HG03565 (cell line): ENCODE results near the gene FHAD1.

Source experiments
- ATAC-seq: cut with Tn5 transposase; IDR thresholded peaks from one replicate; pipeline ENCODE4 v1.9.1; 2021; ENCODE audit warnings: mild to moderate bottlenecking, moderate library complexity; ENCODE audit not compliant: unreplicated experiment

The FHAD1 gene

GRCh38 chr1:15343729-15344128 lies 96.7 kb downstream of the FHAD1 start:
- no peak for ATAC-seq

DNA sequence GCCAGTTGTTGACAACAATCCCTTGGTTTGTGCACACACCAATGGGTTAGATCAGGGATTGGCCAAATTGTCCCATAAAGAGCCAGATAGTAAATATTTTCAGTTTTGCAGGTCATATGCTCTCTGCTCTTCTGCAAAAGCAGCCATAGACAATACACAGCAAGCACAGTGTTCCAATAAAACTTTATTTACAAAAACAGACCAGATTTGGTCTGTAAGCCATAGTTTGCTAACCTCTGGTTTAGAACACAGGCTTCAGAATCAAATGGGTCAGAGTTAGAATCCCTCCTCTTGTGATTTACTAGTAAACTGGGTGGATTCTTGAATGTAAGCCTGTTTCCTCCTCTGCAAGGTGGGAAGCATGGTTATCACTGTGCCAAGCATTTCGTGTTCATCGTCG lies 97.4 kb downstream of the FHAD1 start:
- ATAC-seq = no peak

DNA sequence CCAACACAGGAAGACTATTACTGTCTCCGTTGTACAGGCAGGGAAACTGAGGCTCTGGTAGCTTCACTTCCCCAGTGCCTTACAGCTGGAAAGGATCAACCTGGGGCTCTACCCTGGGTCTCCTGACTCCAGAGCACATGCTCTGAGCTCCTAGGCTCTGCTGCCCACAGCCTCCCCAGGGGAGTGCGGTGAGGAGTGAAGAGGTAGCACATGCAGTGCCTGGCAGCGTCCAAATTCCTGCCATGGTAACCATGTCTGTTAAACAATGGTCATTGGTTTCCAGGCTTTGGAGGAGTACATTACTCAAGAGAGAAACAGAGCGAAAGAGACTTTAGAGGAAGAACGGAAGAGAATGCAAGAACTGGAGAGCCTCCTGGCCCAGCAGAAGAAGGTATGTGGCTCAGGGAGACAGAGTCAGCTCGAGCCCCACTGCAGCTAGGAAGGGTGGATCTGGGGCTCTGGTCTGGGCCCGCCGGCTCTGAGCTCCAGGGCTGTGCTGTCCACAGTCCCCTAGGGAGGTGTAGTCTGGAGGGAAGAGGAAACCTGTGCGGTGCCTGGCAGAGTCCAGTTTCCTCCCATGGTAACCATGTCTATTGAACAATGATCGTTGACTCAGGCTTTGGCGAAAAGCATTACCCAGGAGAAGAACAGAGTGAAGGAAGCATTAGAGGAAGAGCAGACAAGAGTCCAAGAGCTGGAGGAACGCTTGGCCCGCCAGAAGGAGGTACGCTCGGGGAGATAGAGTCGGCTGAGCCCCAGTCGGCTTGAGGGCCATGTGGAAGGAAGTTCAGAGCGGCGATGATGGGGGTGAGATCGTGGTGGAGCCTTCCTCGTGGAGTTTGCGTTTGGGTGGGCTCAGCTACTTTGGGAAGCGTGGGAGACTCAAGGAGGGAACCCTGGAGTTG lies 98.0 kb downstream of the FHAD1 start:
- no peak for ATAC-seq

- ATAC-seq = no peak
Measured at GRCh38 chr1:15345705-15346345, 98.8 kb downstream of the FHAD1 start.

- ATAC-seq = no peak
Measured at GRCh38 chr1:15346346-15347030, 99.5 kb downstream of the FHAD1 start.

DNA sequence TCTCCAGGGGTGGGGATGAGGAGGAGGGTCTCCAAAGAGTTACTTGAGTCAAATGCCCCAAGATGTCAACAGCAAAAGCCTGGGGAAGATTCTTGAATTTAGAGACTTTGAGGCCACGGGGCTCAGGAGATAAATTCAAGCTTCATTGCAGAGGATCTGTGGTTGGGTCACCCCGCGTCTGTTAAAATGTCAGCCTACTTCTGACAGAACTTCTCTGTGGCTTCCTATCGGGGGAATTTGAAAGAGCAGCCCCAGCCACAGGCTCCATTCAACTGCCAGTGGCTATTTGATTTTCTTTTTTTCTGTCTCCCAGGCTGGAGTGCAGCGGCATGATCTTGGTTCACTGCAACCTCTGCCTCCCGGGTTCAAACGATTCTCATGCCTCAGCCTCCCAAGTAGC lies 100.2 kb downstream of the FHAD1 start:
- ATAC-seq = no peak

DNA sequence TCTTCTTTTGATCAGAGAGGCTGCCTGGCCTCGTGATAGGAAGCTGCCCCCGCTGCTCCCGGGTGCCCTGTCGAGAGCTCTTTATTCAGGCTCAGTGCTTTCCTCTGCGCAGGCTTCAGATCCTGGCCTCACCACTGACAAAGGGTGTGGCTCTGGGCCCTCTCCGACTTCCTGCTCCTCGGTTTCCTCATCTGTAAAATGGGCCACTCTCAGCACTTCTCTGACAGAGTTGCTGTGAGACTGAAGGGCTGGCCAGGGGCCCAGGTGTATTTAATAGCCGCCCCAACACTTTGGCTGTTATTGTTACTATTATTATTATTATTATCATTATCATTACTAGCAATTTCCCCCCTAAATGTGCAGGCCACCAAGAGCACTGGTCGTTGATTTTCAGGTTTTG lies 101.6 kb downstream of the FHAD1 start:
- ATAC-seq = no peak

DNA sequence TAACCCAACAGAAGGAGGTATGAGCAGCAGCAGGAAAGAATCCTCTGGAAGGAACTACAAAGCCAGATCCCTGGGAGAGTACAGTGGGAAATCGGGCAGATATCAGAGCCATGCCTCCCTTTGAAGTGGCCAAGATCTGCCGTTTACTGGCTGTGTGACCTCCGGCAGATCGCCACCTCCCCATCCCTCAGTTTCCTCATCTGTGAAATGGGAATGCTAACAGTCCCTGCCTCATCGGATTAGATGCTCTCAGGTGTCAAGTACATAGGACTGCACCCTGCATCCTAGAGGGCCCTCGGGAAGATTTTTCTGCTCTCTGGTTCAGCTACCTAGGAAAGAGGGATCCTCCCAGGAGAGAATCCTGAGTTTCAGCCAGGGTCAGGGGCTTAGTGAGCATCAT lies 102.1 kb downstream of the FHAD1 start:
- ATAC-seq = no peak

DNA sequence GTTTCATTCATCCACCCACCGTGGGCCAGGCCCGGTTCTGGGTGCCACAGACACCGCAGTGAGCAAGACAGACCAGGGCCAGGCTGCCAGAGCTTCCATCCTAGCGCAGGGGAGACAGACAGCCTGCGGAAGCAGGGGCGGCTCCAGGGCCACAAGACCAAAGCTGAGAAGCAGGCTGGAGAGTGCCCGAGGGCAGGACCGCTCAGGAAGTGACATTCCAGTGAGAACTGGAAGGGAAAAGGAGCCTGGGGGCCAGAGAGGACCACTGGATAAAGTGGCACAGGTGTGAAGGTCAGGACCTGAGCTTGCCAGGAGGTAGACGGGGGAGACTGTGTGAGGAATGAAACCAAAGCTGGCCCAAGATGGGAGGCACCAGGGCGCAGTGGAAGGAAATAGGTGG lies 103.1 kb downstream of the FHAD1 start:
- no peak for ATAC-seq

- no peak for ATAC-seq
Measured at GRCh38 chr1:15350551-15351200, 103.7 kb downstream of the FHAD1 start.

- no peak for ATAC-seq
Measured at GRCh38 chr1:15351310-15351709, 104.3 kb downstream of the FHAD1 start.

- ATAC-seq = no peak
Measured at GRCh38 chr1:15352128-15352957, 105.3 kb downstream of the FHAD1 start.

- no peak for ATAC-seq
Measured at GRCh38 chr1:15353839-15354579, 107.0 kb downstream of the FHAD1 start.

- ATAC-seq = no peak
Measured at GRCh38 chr1:15354580-15354965, 107.5 kb downstream of the FHAD1 start.

DNA sequence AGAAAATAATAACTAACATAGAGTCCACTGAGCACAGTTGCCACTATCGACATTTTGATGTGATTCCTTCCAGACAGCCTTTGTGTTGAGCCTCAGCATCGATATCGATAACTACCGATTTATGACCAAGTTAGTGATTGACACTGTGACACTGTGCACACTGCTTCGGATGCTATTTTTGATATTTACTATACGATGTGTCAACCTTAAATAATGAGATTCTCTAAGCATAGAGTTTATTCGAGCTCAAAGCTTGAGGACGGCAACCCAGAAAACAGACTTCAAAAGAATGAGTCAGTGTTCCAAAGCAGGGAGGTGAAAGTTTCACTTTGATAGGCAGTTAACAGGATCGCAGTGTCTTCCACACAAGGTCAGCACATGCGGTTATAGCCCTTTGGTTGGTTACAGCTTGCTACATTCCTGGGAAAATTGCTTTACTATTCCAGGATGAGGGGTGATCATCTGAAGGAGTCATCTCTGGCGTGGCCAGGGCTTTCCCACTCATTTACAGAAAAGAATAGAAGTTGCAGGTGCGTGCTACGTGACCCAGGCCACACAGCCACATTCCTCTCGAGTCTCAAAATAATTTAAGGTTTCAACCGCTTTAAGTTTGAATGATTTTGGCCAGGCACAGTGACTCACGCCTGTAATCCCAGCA lies 109.1 kb downstream of the FHAD1 start:
- no peak for ATAC-seq

DNA sequence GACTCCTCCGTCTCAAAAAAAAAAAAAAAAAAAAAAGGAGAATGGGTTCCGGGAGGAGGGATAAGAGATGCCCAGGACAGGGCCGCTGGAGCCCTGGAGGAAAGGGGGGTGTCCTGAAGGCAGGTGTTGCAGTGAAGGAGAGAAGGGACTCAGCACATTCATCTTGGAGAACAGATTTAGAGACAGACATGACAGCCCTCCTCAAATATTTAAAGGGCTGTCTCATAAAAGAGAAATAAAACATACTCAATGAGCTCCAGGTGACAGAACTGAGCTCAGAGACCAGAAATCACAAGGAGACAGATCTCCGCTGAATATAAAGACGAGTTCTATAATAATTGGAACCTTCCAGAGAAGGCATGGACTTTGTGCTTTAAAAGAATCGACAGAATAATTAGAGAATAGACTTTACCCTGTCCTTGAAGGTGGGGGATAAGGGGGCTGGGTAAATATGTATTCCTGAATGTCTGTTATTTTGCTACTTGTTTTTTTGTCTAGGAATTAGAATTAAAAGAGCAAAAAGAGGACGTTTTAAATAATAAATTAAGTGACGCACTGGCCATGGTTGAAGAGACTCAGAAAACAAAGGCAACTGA lies 110.7 kb downstream of the FHAD1 start:
- no peak for ATAC-seq

GRCh38 chr1:15358565-15359133 lies 111.6 kb downstream of the FHAD1 start:
- no peak for ATAC-seq

DNA sequence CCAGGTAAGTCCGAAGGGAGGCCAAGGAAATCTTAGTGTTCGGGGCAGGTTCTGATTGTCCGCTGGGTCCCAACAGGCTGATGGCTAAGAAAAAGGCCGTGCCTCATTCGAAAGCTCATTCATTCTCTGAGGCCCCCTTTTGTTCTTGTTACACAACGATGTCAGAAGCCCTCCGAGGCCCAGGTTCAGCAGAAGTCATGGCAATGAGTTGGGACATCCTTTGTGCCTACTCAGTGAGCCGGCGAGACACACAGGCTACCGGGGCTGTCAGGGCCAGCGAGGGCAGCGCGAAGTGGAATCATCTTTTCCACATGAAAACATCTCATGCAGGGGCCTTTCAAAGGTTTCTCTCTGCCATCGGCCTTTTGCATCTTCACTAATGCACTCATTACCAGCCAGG lies 113.7 kb downstream of the FHAD1 start:
- no peak for ATAC-seq
